A673 (cell line): ENCODE data around the gene GNA15.

Experiments used
- CTCF ChIP-seq: fragments of 300-800, 200-600 bp; sonication (generic); conservative IDR thresholded peaks from 2 replicates; pipeline ENCODE4 v1.5.1; 2017; ENCODE audit warnings: low read depth, mild to moderate bottlenecking, antibody characterized with exemption, low read length, moderate library complexity, mixed read lengths
- EZH2 ChIP-seq: fragments of 200-600 bp; sonication (generic); IDR thresholded peaks from 2 replicates; pipeline ENCODE4 v1.6.1; 2017; ENCODE audit warnings: borderline replicate concordance, low read depth, mild to moderate bottlenecking, mixed read lengths, antibody characterized with exemption, low read length; ENCODE audit not compliant: poor library complexity, severe bottlenecking

- no peak for TF ChIP-seq CTCF
- no peak for TF ChIP-seq EZH2
These were observed 4.7 kb upstream of the GNA15 start for GRCh38 chr19:3131168-3131567.
